Endothelial cell (in vitro differentiated cells): Measurements from ENCODE around the gene PRR22. TPM values are rescaled to one million over a fixed set of nuclear protein-coding genes. Genes with fewer than 3 reads are reported as not detected.

Experiments
- DNase-seq: peaks from one replicate; pipeline ENCODE4 v3.0.0; 2021; ENCODE audit warnings: low spot score
- H3K27ac Mint-ChIP-seq: one replicate; pipeline ENCODE4 v1.8.0; 2021; ENCODE audit warnings: mixed read lengths, inconsistent platforms; ENCODE audit not compliant: unreplicated experiment
- H3K27me3 Mint-ChIP-seq: one replicate; pipeline ENCODE4 v1.8.0; 2021; ENCODE audit warnings: mild to moderate bottlenecking, moderate library complexity, mixed read lengths, inconsistent platforms; ENCODE audit not compliant: unreplicated experiment
- H3K36me3 Mint-ChIP-seq: one replicate; pipeline ENCODE4 v1.8.0; 2021; ENCODE audit warnings: mild to moderate bottlenecking, low read depth, mixed read lengths, inconsistent platforms; ENCODE audit not compliant: unreplicated experiment
- H3K4me1 Mint-ChIP-seq: one replicate; pipeline ENCODE4 v1.8.0; 2021; ENCODE audit warnings: mild to moderate bottlenecking, mixed read lengths, inconsistent platforms; ENCODE audit not compliant: unreplicated experiment
- H3K4me3 Mint-ChIP-seq: one replicate; pipeline ENCODE4 v1.8.0; 2021; ENCODE audit warnings: mild to moderate bottlenecking, mixed read lengths, inconsistent platforms; ENCODE audit not compliant: unreplicated experiment
- H3K9me3 Mint-ChIP-seq: one replicate; pipeline ENCODE4 v1.8.0; 2021; ENCODE audit warnings: mixed read lengths, inconsistent platforms; ENCODE audit not compliant: unreplicated experiment
- long read RNA-seq: library from polyadenylated mRNA; unstranded; transcript quantifications from one replicate; pipeline ENCODE4 v2.0.0, GENCODE V29; 2020; ENCODE audit not compliant: unreplicated experiment
- total RNA-seq: library from RNA; stranded (reverse); fragmentation: NEBNext Ultra II Directional; extraction: Animal tissue kit (Norgen Biotek cat#: 25700); gene quantifications from one replicate; pipeline ENCODE4 v1.2.1, GENCODE V29; 2021; ENCODE audit not compliant: unreplicated experiment
- TF ChIP-seq, protein P1 (sequence below): fragments of 200-600 bp; sonication (generic); IDR thresholded peaks from one replicate; pipeline ENCODE4 v1.5.0; 2021; ENCODE audit warnings: antibody characterized with exemption; ENCODE audit not compliant: unreplicated experiment

Gene PRR22
- 2.2 TPM for total RNA-seq
- long read RNA-seq, partial matches to known transcripts = 0 of 1 reads
- long read RNA-seq, other reads (novel, unspliced or antisense) = 0 of 1 reads

DNA sequence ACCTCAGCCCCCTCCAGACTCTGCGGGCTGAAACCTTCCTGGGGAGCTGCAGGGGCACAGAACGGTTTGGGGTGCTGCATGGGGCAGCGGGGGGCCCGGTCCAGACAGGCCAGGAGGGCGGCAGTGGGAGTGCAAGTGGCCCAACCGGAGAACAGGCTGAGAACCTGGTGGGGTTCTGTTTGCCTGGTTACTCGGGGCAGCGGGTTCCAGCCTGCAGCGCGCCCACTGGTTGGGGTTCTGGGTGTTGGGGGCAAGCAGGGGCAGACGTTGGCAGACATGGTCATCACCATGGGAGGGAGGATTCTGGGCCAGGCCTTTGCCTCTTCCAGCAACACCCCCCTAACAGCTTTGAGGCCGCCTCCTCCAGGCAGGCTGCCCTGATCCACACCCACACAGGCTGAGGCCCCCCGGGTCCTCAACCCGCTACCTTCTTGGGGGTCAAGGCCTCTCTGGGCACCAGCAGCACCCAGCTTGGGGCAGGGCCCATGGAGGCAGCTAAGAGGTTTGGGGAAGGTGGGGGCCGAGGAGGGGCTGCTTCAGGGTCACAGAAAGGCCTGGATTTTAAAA lies at the start of gene PRR22:
Gene PRR22, minus strand, starts transcription at position 166 of the 567 bp plus-strand sequence. Its CDS starts 86 bp downstream, at position 80.
- Mint-ChIP-seq H3K27me3 (peaks cover 8% of the 10 kb centered on the region), H3K9me3 (no peaks in the 10 kb centered on the region), H3K4me3 (no peak within 1 kb of the TSS), H3K4me1 (no peaks in the 10 kb centered on the region), H3K27ac (no peak within 1 kb of the TSS), H3K36me3 (peaks cover 11% of the 10 kb centered on the region)
- TF ChIP-seq, protein P1, sequence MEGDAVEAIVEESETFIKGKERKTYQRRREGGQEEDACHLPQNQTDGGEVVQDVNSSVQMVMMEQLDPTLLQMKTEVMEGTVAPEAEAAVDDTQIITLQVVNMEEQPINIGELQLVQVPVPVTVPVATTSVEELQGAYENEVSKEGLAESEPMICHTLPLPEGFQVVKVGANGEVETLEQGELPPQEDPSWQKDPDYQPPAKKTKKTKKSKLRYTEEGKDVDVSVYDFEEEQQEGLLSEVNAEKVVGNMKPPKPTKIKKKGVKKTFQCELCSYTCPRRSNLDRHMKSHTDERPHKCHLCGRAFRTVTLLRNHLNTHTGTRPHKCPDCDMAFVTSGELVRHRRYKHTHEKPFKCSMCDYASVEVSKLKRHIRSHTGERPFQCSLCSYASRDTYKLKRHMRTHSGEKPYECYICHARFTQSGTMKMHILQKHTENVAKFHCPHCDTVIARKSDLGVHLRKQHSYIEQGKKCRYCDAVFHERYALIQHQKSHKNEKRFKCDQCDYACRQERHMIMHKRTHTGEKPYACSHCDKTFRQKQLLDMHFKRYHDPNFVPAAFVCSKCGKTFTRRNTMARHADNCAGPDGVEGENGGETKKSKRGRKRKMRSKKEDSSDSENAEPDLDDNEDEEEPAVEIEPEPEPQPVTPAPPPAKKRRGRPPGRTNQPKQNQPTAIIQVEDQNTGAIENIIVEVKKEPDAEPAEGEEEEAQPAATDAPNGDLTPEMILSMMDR = no peak
- DNase-seq = no peak

DNA sequence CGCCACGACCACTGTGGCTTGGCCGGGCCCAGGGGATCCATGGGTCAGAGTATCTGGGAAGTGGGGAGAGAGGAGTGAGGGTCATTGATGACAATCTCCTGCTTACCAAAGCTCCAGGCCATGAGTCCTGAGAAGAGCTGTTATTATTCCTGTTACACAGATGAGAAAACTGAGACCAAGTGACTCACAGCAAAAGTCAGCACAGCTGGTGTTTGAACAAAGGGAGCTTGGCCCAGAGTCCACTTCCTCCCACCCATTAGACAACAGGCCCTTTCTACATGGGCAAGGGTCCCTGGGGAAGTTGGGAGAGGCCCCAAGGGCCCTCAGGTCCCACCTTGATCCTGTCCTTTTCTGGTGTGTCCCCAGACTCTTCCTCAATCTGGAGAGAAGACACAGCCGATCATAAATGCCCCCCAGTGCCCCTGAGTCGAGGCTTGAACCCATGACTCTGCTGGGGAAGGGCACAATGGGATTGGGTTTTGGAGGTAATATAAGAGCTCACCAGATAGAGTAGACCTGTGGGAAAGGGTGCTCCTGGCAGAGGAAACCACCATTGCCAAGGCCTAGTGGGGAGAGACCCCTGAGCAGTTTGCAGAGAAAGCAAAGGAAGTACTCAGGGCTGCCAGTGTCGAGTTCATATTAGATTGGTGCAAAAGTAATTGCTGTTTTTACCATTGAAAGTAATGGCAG lies 48.1 kb upstream of the PRR22 start:
- Mint-ChIP-seq H3K4me3 (no peak overlapping the region), H3K27me3 (peaks cover 8% of the 10 kb centered on the region), H3K4me1 (no peaks in the 10 kb centered on the region), H3K36me3 (no peaks in the 10 kb centered on the region), H3K27ac (no peak overlapping the region), H3K9me3 (no peaks in the 10 kb centered on the region)
- TF ChIP-seq, protein P1 = no peak
- no peak for DNase-seq

DNA sequence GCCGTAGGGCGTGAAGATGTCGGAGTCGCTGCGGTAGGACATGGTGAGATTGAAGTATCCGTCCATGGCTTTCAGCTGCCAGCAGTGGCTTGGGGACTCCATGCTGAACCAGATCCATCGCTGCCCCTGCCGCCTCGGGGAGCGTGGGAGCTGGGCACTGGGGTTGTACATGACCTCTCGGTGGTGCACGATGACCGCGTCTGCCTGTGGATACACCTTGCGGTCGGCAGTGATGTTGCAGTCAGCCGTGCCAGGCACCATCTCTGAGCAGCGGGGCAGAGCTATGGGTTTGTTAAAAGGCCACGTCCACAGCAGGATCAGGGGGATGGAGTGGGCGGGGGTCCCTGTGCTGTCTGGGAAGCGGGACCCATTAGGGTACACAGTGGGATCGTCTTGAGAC lies 47.5 kb upstream of the PRR22 start:
- DNase-seq = no peak
- H3K4me1 Mint-ChIP-seq = no peaks in the 10 kb centered on the region
- no peaks in the 10 kb centered on the region for H3K9me3 Mint-ChIP-seq
- H3K27ac Mint-ChIP-seq = no peak overlapping the region
- H3K36me3 Mint-ChIP-seq = no peaks in the 10 kb centered on the region
- TF ChIP-seq, protein P1 = no peak
- H3K4me3 Mint-ChIP-seq = no peak overlapping the region
- H3K27me3 Mint-ChIP-seq = peaks cover 8% of the 10 kb centered on the region

DNA sequence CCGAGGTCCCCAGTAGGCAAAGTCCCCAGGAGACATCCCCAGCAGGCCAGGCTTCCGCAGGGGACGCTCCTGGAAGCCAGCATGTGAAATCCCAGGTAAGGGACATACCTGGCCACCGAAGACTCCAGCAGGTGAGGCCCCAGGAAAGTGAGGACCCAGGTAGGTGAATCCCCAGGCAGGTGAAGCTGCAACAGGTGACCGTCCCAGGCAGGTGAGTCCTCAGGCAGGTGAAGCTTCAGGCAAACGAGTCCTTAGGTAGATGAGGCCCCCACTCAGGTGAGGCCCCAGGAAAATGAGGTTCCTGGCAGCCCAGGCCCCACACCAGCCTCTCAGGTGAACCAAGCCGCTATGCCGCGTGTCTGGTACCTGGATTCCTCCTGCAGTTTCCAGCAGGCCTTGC lies 46.6 kb upstream of the PRR22 start:
- no peaks in the 10 kb centered on the region for H3K36me3 Mint-ChIP-seq
- no peak overlapping the region for H3K4me3 Mint-ChIP-seq
- no peaks in the 10 kb centered on the region for H3K4me1 Mint-ChIP-seq
- no peak overlapping the region for H3K27ac Mint-ChIP-seq
- H3K9me3 Mint-ChIP-seq = no peaks in the 10 kb centered on the region
- TF ChIP-seq, protein P1 = no peak
- DNase-seq = no peak
- peaks cover 7% of the 10 kb centered on the region for H3K27me3 Mint-ChIP-seq
